ENCODE results near the gene RCOR1.
A peak's percentile ranks its signal among the peaks of the same experiment; 100 is the strongest.

RCOR1 gene

GRCh38 chr14:102654298-102654697 lies 61.8 kb downstream of the RCOR1 start:
- CTCF ChIA-PET = interaction anchor here (1.2 to 2.6 kb wide), 3 partner anchors 40 to 216 kb away, joined by 3 to 17 read pairs (median 4); no protein-coding TSS in a partner anchor
- TF ChIP-seq, protein P1, sequence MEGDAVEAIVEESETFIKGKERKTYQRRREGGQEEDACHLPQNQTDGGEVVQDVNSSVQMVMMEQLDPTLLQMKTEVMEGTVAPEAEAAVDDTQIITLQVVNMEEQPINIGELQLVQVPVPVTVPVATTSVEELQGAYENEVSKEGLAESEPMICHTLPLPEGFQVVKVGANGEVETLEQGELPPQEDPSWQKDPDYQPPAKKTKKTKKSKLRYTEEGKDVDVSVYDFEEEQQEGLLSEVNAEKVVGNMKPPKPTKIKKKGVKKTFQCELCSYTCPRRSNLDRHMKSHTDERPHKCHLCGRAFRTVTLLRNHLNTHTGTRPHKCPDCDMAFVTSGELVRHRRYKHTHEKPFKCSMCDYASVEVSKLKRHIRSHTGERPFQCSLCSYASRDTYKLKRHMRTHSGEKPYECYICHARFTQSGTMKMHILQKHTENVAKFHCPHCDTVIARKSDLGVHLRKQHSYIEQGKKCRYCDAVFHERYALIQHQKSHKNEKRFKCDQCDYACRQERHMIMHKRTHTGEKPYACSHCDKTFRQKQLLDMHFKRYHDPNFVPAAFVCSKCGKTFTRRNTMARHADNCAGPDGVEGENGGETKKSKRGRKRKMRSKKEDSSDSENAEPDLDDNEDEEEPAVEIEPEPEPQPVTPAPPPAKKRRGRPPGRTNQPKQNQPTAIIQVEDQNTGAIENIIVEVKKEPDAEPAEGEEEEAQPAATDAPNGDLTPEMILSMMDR (IDR thresholded peaks at IDR 0.05; ENCODE audit: insufficient read depth, low read length, missing control alignments) = no peak
- no peak for DNase-seq (ENCODE audit: low read depth, low spot score)
- no peak overlapping the region for H3K4me3 ChIP-seq (ENCODE audit: low read depth, low read length)
- POLR2A ChIA-PET = no interaction called here

DNA sequence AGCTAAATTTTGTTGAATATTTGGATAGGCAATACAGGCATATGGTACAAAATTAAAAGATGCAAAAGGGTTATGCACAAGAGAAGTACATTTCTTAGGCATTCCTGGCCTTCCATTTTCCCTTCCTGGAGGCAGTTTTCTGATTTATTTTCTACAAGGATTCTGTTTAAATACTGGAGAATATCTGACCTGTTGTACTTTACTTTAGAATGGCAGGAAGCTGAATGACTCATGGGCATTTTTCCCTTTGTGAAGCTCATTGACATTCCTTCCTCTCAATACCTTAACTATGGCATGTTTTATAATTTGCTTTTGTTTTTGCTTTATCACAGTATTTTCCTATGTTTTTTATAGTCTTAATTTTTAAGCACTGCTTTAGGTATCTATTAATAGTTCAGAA lies 62.7 kb downstream of the RCOR1 start:
- ChIA-PET POLR2A (no interaction called here), CTCF (interaction anchor here (0.9 to 2.6 kb wide), 5 partner anchors 9 to 217 kb away, joined by 3 to 17 read pairs (median 4); no protein-coding TSS in a partner anchor)
- H3K4me3 ChIP-seq (ENCODE audit: low read depth, low read length) = no peak overlapping the region
- DNase-seq (ENCODE audit: low read depth, low spot score) = no peak
- TF ChIP-seq, protein P1 (IDR thresholded peaks at IDR 0.05; ENCODE audit: insufficient read depth, low read length, missing control alignments) = no peak

GRCh38 chr14:102659797-102660196 lies 67.3 kb downstream of the RCOR1 start:
- TF ChIP-seq, protein P1 (IDR thresholded peaks at IDR 0.05; ENCODE audit: insufficient read depth, low read length, missing control alignments) = no peak
- DNase-seq (ENCODE audit: low read depth, low spot score) = peak; percentile 19
- ChIA-PET CTCF (interaction anchor here (1.2 kb wide), 1 partner anchor 135 kb away, joined by 4 read pairs; no protein-coding TSS in a partner anchor), POLR2A (no interaction called here)
- no peak overlapping the region for H3K4me3 ChIP-seq (ENCODE audit: low read depth, low read length)

- ChIA-PET POLR2A (no interaction called here), CTCF (interaction anchor here (0.7 to 1.7 kb wide), 2 partner anchors 9 to 143 kb away, joined by 3 to 4 read pairs; no protein-coding TSS in a partner anchor)
Measured at GRCh38 chr14:102661614-102662013, 69.2 kb downstream of the RCOR1 start.

DNA sequence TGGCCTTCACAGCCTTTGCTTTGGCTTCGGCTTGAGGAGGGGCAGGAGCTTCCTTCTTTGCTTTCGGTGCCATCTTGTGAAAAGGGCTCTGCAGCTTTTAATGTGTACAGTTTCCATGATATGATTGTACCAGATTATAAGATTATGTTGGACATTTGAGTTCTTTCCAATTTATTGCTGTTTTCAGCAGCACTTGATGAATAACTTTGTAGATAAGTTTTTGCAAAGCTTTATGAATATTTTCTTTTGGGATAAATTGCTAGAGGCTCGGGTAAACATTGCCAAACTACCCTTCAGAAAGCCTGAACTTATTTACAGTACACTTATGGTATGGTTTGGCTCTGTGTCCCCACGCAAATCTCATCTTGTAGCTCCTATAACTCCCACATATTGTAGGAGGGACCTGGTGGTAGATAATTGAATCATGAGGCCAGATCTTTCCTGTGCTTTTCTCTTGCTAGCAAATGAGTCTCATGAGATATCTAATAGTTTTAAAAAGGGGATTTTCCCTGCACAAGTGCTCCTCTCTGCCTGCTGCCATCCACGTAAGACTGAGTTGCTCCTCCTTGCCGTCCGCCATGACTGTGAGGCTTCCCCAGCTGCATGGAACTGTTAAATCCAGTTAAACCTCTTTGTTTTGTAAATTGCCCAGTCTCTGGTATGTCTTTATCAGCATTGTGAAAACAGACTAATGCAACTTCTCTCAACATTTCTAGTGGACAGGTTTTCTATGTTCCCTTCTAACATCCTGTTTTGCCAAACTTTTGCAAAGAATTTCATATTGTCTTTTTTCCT lies 70.4 kb downstream of the RCOR1 start:
- ChIA-PET POLR2A (interaction anchor here (0.6 kb wide), 1 partner anchor 11 kb away, joined by 3 read pairs; no protein-coding TSS in a partner anchor), CTCF (interaction anchor here (0.9 to 1.5 kb wide), 3 partner anchors 10 to 139 kb away, joined by 3 to 4 read pairs (median 3); no protein-coding TSS in a partner anchor)
- DNase-seq (ENCODE audit: low read depth, low spot score) = no peak
- TF ChIP-seq, protein P1 (IDR thresholded peaks at IDR 0.05; ENCODE audit: insufficient read depth, low read length, missing control alignments) = no peak
- no peak overlapping the region for H3K4me3 ChIP-seq (ENCODE audit: low read depth, low read length)

More at GRCh38 chr14:102661614-102662013, 69.2 kb downstream of the RCOR1 start:
- H3K4me3 ChIP-seq (ENCODE audit: low read depth, low read length) = no peak overlapping the region
- DNase-seq (ENCODE audit: low read depth, low spot score) = no peak
- TF ChIP-seq, protein P1 (IDR thresholded peaks at IDR 0.05; ENCODE audit: insufficient read depth, low read length, missing control alignments) = no peak

DNA sequence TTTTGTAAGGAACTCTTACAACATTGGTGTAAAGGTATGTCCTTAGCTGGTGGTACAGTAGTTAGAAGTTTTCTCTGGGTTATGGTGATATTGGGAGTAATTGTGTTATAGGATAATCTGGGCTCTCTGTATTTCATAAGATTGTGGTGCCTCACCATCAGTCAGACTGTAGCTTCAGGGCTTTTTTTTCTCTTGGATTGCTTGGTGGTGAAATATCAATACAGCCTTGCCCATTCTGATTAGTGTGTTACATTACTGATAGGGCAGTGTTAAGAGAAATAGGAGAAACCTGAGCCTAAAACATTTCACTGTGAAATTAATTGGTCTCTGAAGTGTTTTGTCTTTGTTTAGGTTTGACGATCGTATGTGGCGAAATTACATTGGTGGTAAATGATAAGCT lies 71.0 kb downstream of the RCOR1 start:
- ChIA-PET POLR2A (no interaction called here), CTCF (interaction anchor here (0.9 to 1.5 kb wide), 4 partner anchors 11 to 140 kb away, joined by 3 to 4 read pairs (median 3); no protein-coding TSS in a partner anchor)
- H3K4me3 ChIP-seq (ENCODE audit: low read depth, low read length) = no peak overlapping the region
- no peak for DNase-seq (ENCODE audit: low read depth, low spot score)
- TF ChIP-seq, protein P1 (IDR thresholded peaks at IDR 0.05; ENCODE audit: insufficient read depth, low read length, missing control alignments) = no peak

Data from AG04449 (cell line).